Measurements from ENCODE around the gene TBC1D17.
A peak's percentile ranks its signal among the peaks of the same experiment; 100 is the strongest.
"Not testable (repeated sequence)": the region's sequence is repeated elsewhere in the genome, so short reads cannot be mapped to it uniquely, and the experiment has no call there.

Gene TBC1D17

DNA sequence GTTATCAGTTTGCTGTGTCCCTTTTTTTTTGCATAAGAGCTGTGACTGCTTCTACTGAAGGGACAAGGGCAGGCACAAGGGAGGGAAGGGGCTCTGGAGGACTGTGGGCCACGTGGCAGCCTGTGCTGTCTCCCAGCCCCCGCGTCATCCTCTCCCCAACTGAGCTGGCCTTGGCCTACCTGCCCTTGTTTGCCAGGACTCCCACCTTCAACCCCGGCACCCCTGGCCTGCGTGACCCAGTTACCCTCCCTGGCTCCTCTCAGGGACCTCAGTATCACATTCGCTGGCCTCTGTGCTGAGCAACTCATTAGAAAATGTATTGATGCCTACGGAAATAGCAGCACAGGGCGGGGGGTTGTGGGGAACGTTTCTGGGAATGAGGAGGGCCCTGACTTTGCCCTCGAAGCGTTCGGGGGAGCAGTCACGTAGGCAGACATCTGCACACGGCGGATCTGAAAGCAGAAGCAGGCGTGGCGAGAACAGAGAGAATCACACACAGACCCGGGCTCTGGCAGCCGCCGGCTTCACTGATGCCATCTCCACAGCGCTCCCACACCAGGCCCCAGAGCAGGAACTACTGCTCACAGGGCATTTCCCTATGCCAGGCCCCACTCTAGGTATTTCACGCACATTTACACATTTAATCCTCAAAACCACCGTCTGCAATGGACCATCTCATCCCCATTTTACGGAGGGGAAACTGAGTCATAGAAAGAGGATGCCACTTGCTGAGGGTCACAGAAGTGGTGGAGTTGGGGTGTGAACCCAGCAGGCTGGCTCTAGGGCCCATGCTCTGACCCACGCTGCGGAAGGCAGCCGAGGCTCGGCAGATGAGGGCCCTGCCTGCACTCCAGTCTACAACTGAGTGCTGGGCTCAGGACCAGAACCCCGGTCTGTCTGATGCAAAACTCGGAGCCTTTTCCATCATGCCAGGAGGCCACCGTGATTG lies 45.8 kb downstream of the TBC1D17 start:
- no peak for DNase-seq

DNA sequence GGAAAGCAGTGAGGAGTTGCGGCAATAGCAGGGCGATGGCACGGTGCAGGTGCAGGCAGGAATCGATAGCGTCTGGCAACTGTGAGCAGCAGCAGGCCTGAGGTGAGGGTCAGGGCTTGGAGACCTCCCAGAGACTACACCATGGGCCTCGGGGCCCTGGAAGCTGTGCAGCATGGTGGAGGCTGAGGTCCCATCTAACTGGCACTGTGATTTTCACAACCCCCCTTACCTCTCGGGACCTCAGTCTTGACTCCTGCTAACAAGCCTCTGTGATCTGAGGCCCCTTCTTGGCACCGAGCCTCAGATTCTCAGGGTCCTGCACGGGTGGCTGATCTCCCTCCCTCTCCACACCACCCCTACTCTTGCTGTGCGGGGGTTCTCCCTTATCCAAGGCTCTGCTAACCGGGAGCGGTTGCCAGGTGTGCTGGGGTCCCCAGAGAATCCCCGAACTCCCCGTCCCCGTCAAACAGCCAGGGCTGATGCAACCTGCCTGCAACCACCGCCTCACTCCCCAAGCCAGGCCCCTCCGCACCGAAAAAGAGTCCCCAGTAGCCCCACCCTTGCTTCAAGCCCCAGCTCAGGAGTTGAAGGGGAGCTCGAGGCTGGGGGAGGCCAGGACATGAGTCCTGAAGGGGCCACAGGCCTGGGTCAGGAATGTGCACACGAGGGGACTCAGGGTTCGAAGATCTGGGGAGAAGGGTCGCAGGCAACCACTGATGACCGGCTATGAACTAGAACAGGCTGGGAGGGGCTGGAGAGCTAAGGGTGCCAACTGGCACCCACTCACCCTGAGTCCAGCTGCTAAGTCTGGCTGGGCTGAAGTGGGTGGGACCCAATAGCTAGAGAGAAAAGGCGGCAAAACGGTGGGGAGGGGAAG lies 46.7 kb downstream of the TBC1D17 start:
- DNase-seq = peak; percentile 52

DNA sequence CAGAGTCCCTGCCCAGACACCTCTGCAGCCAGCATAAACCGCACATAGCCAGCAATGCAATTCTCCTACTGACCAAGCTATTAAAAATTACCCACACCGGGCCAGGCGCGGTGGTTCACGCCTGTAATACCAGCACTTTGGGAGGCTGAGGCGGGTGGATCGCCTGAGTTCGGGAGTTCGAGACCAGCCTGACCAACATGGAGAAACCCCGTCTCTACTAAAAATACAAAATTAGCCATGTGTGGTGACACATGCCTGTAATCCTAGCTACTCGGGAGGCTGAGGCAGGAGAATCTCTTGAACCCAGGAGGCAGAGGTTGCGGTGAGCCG lies 47.3 kb downstream of the TBC1D17 start:
- DNase-seq = not testable (repeated sequence)

DNA sequence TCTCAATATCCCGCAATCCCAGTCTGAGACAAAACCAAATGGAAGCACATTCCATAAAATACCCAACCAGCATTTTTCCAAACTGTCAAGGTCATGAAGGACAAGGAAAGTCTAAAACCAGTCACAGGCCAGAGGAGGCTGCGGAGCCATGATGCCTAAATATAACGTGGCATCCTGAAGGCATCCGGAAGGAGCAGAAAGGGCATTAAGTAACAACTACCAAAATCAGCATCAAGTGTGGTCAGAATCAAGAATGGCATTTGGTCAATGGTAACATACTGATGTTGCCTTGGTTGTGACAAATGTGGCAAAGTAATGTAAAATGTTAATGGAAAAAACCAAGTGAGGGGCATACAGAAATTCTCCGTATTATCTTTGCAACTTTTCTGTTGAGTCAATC lies 48.0 kb downstream of the TBC1D17 start:
- DNase-seq = no peak

DNA sequence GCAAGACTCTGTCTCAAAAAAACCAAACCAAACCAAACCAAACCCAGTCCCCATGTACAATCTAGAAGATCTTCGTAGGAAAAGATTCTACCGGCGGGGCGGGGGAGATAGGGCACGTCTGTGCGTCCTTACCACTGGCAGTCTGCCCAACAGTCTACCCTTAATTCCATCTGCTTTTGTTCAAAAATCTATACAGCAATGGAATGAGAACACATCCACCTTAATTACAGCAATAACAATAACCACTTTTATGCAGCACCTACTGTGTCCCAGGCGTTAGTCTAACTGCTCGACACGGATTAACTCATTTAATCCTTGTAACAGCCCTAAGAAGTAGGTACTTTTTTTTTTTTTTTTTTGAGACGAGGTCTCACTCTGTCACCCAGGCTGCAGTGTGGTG lies 49.0 kb downstream of the TBC1D17 start:
- no peak for DNase-seq

DNA sequence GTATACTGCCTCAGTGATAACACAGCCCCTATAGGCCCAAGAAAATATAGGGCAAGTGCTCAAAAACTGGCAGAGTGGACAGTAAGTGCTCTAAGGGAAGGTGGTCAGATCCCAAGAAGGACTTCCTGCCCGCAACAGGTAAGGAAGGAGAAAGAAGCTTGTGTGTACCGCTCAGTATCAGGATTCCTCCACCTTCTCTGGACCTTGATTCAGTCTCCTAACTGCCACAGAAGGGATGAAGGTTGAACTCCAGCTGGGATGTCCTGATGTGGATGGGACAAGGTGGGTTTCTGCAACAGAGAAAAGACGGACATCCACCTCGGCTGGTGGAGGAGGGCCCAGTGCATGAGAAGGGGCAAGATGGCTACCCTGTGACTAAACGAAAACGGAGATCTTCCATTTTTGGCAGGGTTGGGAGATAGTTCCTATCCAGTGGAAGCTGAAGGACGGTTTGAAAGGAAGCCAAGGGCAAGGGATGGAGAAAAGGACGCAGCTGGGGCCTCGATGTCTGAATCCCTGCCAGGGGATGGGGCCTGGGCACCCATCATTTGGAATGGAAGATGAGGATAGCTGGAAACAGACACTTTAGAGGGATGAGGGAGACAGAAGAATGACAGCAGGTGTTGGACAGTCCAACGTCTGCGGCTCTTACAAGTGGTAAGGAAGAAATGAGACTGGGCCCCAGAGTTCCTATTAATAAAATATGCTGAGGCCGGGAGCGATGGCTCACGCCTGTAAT lies 50.2 kb downstream of the TBC1D17 start:
- no peak for DNase-seq

DNA sequence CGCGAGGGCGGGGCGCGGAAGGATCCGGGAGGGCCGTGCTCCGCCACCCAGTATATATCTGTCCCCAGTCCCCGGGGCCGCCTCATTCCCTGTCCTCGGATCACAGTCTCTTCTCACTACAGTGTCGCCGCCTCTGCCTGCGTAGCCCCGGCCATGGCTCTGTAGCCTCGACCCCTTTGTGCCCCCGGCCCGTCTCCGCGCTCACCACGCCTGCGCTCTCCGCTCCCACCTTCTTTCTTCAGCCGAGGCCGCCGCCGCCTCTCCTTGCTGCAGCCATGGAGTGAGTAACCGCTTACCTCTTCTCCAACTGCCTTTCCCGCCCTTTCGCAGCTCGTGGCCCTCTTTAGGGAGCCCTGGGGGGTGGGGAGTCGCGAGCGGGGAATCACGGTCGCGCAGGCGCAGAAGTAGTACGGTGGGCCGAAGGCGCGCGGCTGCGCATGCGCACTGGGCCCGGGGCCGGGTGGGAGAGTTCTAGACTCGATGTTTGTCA lies 51.7 kb downstream of the TBC1D17 start, which contains the start of the genes ATF5 and NUP62:
Gene ATF5 (plus strand): TSS at position 85 of the 490 bp plus-strand sequence. CDS start 1,646 bp downstream, outside the sequence.
Gene NUP62 (minus strand): TSS at position 384 of the 490 bp plus-strand sequence. CDS start 19,697 bp downstream, outside the sequence.
- DNase-seq = peak; percentile 86

DNA sequence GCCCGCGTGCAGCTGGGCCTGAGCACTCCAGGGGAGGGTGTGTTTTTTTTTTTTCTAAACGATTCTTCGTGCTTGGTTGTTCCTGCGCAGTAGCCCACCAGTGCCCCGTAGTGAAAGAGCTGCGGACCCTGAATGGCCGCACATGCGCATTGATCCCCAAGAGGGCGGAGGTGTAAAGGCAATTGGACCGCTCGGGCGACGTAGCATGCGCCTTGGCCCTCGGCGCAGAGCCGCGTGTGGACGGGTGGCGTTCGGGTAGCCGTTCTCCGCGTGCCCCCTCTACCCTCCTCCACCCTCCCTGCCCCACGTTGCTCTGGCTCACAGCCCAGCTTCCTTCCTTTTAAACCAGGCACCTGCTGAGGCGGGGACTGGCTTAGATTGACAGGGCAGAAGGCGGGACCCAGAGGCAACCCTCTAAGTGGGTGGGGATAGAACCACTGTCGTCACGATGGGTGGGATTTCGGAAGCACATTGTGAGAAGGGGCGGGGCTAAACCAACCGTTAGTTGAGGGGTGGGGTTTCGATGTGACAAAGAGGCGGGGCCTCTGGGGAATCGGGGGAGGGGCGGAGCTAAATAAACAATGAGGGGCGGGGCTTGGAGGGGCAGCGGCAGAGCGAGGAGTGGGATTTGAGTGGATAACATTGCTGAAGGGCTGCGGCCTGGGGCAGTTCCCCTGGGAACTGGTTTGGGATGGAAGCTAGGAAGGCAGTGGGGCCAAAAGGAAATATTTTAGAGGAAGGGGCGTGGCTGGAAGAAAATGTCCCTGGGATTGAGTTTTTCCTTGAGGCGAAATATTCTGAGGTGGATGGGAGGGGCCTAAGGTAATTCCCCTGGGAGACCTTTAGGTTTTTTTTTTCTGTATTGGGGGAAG lies 52.3 kb downstream of the TBC1D17 start:
- peak; percentile 94 for DNase-seq

DNA sequence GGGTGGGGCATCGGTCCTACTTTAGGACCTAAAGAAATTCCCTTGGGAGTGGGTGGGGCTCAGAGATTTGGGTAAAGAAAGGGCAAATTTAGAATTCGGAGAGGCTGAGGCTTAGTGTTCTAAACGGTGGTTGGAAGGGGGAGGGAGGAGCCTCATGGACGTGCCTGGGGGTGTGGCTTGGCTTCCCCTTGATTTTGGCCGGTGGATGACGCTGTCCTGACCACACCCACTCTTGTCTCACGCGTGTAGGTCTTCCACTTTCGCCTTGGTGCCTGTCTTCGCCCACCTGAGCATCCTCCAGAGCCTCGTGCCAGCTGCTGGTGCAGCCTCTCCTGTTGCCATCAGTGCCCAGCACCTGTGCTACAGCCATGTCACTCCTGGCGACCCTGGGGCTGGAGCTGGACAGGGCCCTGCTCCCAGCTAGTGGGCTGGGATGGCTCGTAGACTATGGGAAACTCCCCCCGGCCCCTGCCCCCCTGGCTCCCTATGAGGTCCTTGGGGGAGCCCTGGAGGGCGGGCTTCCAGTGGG lies 53.0 kb downstream of the TBC1D17 start:
- no peak for DNase-seq

DNA sequence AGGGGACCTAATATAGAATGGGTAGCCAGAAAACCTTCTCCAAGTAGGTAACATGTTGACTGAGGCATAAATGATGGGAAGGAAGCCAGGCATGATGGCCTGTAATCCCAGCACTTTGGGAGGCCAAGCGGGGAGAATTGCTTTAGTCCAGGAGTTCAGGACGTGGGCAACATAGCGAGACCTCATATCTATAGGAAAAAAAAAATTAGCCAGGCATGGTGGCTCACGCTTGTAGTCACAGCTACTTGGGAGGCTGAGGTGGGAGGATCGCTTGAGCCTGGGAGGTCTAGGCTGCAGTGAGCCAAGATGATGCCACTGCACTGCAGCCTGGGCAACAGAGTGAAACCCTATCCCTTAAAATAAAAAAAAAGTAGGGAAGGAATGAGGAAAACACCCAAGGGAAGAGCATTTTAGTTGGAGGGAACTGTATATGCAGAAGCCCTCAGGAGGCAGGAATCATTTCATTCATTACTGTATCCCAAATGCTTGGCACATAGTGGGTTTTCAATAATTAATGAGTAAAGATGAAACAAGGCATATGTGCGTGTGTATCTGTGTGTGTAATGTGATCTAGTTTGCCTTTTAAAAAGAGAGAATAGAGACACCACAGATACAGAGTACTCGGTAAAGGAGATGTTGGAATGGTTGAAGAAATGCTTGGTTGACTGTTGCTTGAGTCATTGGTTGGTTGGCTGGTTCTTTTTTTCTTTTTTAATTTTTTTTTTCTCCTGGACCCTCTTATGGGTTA lies 54.0 kb downstream of the TBC1D17 start:
- no peak for DNase-seq

DNA sequence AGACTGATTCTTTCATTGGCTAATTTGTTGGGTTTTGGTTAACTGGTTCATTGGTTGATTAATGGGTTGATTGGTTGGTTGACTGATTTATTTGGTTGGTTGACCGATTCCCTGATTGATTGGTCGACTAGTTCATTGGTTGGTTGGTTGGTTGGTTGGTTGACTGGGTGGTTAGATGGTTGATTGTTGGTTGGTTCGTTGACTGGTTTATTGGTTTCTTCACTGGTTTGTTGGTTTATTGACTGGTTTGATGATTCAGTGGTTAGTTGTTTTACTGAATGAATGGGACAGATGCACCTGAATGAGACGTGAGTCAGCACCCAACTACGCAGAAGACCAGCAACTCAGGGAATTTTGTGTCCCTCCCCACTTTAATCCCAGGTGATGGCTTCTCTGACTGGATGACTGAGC lies 54.5 kb downstream of the TBC1D17 start:
- DNase-seq = no peak

DNA sequence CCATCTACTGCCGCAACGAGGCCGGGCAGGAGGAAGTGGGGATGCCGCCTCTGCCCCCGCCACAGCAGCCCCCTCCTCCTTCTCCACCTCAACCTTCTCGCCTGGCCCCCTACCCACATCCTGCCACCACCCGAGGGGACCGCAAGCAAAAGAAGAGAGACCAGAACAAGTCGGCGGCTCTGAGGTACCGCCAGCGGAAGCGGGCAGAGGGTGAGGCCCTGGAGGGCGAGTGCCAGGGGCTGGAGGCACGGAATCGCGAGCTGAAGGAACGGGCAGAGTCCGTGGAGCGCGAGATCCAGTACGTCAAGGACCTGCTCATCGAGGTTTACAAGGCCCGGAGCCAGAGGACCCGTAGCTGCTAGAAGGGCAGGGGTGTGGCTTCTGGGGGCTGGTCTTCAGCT lies 55.2 kb downstream of the TBC1D17 start:
- DNase-seq = no peak

DNA sequence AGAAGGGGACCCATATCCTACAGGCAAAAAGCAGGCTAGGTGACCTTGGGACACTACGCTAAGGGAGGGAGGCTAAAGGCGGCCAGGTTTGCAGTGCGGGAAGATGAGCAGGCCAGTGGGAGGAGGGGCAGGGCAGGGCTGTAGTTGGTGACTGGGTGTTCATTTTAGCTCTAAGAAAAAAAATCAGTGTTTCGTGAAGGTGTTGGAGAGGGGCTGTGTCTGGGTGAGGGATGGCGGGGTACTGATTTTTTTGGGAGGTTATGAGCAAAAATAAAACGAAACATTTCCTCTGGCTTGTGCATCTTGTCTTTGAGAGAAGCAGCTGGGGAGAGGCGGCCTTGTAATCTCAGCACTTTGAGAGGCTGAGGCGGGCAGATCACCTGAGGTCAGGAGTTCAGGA lies 56.1 kb downstream of the TBC1D17 start:
- no peak for DNase-seq

DNA sequence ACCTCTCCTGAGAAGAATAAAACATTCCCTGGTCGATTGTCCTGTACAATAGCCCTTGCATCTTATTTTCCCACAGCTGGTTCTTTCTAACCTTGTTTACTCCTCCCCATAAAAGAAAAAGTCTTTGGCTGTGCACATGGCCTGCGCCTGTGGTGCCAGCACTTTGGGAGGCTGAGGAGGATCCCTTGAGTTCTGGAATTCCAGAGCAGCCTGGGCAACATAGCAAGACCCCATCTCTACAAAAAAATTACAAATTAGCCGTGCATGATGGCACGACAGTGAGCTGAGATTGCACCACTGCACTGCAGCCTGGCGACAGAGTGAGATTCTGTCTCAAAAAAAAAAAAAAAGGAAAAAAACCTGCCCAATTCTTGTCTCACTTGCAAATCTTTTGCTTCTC lies 59.0 kb downstream of the TBC1D17 start:
- DNase-seq = no peak

DNA sequence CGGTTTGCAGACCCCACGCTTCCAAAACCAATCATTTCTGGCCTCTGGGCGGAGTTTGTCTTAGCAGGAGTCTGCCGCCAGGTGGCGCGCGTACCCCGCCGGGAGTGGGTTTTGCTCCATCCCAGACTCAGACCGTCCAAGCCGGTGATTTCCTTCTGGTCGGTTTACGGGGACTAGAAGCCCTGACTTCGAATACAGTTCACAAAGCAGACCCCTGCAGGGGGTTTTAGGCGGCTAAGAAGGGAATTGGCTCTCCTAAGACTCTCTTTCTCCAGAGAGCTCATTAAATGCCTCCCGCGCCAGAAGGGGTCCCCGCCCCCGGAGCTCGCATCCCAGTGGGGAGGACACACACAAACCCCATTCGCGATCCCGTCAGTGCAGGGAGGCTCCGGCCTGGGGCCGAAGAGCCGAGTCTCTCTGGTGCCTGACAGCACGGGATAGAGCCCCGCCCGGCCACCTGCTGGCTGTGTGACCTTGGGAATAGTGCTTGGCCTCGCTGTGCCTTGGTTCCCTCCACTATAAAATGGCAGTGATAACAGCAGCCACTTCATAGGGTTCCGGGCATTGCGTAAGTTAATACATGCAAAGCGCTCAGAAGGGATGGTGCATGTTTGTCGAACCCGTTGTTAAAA lies 60.4 kb downstream of the TBC1D17 start:
- peak; percentile 56 for DNase-seq

All from fibroblast of skin of abdomen (primary cell).